Measurements from ENCODE around the gene LRRC10.

The LRRC10 gene

DNA sequence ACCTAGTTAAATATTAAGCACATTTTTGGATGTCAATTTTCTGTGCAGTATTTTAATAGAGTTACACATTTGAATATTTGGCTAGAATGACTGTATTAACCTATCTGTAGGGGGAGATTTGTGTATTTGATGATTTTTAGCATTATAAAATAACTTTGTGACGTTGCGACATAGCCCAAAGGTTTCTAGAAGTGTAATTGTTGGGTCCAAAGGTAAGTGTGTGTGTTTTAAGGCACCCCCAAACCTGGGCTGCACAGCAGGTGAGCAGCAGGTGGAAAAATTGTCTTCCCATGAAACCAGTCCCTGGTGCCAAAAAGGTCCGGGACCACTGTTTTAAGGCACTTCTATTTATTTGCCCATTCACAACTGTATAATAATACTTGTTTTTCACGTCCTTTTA lies 22.2 kb downstream of the LRRC10 start:
- no peak overlapping the region for H3K4me3 ChIP-seq (ENCODE audit: control insufficient read depth, low read depth, low read length)

DNA sequence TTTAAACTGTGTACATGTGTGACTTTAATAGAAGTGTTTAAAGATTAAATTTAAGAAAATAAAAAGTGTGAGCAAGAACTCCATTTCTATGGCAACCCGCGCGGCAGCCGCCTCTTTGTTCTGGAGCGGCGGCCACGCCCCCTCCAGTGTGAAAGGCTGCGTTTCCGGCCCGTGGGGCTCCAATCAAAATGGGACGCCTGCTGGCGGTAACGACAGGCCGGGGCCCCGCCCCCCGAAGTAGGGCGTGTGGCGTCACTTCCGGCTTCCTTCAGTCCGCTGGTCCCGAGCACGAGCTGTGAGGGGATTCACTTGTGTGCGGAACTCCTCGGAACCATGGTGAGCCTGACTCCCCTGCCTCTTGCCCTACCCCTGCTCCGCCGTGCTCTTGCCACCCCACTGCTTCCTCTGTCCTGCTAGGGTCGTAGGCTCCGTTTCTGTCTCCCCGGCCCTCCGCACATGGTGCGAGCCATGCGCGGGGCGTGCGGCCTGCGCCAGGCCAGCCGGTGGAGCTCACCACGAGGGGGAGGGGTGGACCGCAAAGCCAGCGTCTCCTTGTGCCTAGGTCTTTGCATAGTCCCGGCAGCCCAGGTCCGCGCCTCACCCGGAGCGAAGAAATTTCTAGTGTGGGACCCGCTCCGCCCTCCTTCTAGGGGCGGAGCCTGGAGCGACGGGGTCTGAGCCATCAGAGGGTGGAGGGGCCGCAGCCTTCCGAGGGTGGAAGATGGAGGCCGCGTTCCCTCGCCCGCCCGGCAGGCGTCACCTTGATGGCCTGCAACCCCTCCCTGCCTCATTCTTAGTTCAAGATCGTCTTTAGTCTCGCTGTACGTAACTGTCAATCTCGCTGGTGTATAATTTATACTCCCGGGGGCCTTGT lies 25.3 kb downstream of the LRRC10 start, which contains the start of gene CCT2:
TSS of gene CCT2 (plus strand) at position 271 of the 874 bp plus-strand sequence. CDS start at position 334, 63 bp downstream.
- peak within 1 kb of the TSS; percentile 92 for H3K4me3 ChIP-seq (ENCODE audit: control insufficient read depth, low read depth, low read length)
- peak; percentile 48 for TF ChIP-seq CTCF (IDR thresholded peaks at IDR 0.05; ENCODE audit: control insufficient read depth, insufficient read depth, low read depth, low read length, missing control alignments)
- peak; percentile 64 for DNase-seq (ENCODE audit: low read depth)

More for the DNA sequence above, 22.2 kb downstream of the LRRC10 start:
- no peak for DNase-seq (ENCODE audit: low read depth)
- no peak for TF ChIP-seq CTCF (IDR thresholded peaks at IDR 0.05; ENCODE audit: control insufficient read depth, insufficient read depth, low read depth, low read length, missing control alignments)

DNA sequence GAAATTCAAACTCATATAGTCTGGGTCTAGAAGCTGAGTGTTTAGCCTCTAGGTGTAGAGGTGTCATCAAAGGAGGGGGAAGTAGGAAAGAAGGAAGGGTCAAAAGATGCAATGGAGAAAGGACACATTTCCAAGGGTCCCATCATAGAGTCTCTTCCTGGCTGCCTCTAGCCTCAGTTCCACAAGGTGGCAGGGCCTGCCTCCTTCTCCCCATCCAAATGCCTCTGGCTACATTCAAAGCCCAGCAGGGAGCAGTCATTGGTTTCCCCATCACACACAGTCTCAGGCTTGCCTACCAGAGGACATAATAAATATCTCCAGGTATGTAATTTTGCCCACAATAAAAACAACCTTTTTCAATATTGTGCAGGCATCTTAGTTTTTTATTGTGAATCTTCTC lies 27.5 kb downstream of the LRRC10 start:
- no peak for DNase-seq (ENCODE audit: low read depth)
- no peak overlapping the region for H3K4me3 ChIP-seq (ENCODE audit: control insufficient read depth, low read depth, low read length)
- TF ChIP-seq CTCF (IDR thresholded peaks at IDR 0.05; ENCODE audit: control insufficient read depth, insufficient read depth, low read depth, low read length, missing control alignments): peak; percentile 4

DNA sequence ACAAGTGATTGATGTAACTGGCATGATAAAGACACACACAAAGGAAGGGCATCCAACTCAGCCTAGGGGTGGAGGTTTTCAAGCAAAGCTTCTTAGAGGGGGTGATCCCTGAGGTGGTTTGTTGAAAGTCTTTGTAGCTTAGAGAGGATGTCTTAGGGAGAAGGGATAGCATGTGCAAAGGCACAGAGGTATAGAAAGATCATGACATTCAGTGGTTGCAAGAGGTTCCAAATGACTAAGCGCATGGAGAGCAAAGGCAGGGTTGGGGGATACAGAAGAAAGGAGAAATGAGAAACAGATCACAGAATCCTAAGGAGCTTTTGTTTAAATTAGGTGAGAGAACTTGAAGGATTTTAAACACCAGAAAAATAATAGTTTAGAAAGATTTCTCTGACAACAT lies 30.6 kb downstream of the LRRC10 start:
- TF ChIP-seq CTCF (IDR thresholded peaks at IDR 0.05; ENCODE audit: control insufficient read depth, insufficient read depth, low read depth, low read length, missing control alignments): no peak
- DNase-seq (ENCODE audit: low read depth): no peak
- H3K4me3 ChIP-seq (ENCODE audit: control insufficient read depth, low read depth, low read length): no peak overlapping the region

GRCh38 chr12:69579029-69579428 lies 31.7 kb downstream of the LRRC10 start:
- TF ChIP-seq CTCF (IDR thresholded peaks at IDR 0.05; ENCODE audit: control insufficient read depth, insufficient read depth, low read depth, low read length, missing control alignments): no peak
- no peak overlapping the region for H3K4me3 ChIP-seq (ENCODE audit: control insufficient read depth, low read depth, low read length)
- DNase-seq (ENCODE audit: low read depth): no peak

DNA sequence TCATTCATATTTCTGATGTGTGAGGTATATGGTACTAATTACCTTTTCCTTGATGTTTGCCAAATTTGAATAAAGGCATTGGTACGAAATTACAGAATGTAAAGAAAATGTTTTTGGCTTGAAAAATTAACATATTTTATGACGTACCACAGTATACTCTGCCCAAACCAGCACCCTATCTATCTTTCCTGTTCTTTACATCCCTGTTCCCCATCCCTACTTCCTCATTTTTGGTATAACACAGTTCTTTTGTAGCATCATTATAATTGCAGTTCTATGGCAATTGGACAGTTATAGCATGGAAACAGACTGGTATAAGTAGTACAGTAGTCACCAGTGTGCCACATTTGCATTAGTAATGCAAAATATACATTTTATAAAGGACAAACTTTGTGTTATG lies 32.4 kb downstream of the LRRC10 start:
- DNase-seq (ENCODE audit: low read depth): no peak
- no peak for TF ChIP-seq CTCF (IDR thresholded peaks at IDR 0.05; ENCODE audit: control insufficient read depth, insufficient read depth, low read depth, low read length, missing control alignments)
- no peak overlapping the region for H3K4me3 ChIP-seq (ENCODE audit: control insufficient read depth, low read depth, low read length)
